H9 (cell line): ENCODE data around the gene ADGRD1. TPM values are rescaled to one million over a fixed set of nuclear protein-coding genes. Genes with fewer than 3 reads are reported as not detected.
A peak's percentile ranks its signal among the peaks of the same experiment; 100 is the strongest.

ENCODE experiments used
- DNase-seq: peaks from one replicate; pipeline ENCODE4 v3.0.0-alpha.2; 2017
- H2AFZ ChIP-seq: one replicate; pipeline ENCODE4 v1.6.1; 2013; ENCODE audit warnings: mild to moderate bottlenecking, low read length, control low read depth, moderate library complexity
- H2AK5ac ChIP-seq: 2 replicates; pipeline ENCODE4 v1.6.1; 2013; ENCODE audit warnings: low read length, control low read depth, mixed read lengths; ENCODE audit not compliant: insufficient read length
- H2BK120ac ChIP-seq: one replicate; pipeline ENCODE4 v1.6.1; 2013; ENCODE audit warnings: low read depth, mild to moderate bottlenecking, low read length, control low read depth, inconsistent platforms; ENCODE audit not compliant: poor library complexity, severe bottlenecking
- H2BK12ac ChIP-seq: 2 replicates; pipeline ENCODE4 v1.6.1; 2013; ENCODE audit warnings: low read length, control low read depth, mixed read lengths, low read depth; ENCODE audit not compliant: insufficient read length
- H2BK15ac ChIP-seq: 2 replicates; pipeline ENCODE4 v1.6.1; 2013; ENCODE audit warnings: low read depth, low read length, control low read depth
- H2BK20ac ChIP-seq: one replicate; pipeline ENCODE4 v1.6.1; 2013; ENCODE audit warnings: low read depth, mild to moderate bottlenecking, low read length, control low read depth, inconsistent platforms; ENCODE audit not compliant: poor library complexity, severe bottlenecking
- H2BK5ac ChIP-seq: 2 replicates; pipeline ENCODE4 v1.6.1; 2013; ENCODE audit warnings: low read length, control low read depth, mixed read lengths; ENCODE audit not compliant: insufficient read length
- H3K14ac ChIP-seq: 2 replicates; pipeline ENCODE4 v1.6.1; 2013; ENCODE audit warnings: low read length, control low read depth; ENCODE audit not compliant: insufficient read depth
- H3K18ac ChIP-seq: 2 replicates; pipeline ENCODE4 v1.6.1; 2013; ENCODE audit warnings: low read depth, mild to moderate bottlenecking, mixed read lengths, low read length, control low read depth; ENCODE audit not compliant: insufficient read length
- H3K23ac ChIP-seq: 2 replicates; pipeline ENCODE4 v1.6.1; 2013; ENCODE audit warnings: low read length, control low read depth, mixed read lengths, low read depth; ENCODE audit not compliant: insufficient read length
- H3K23me2 ChIP-seq: 2 replicates; pipeline ENCODE4 v1.6.1; 2013; ENCODE audit warnings: low read depth, mild to moderate bottlenecking, mixed read lengths, low read length, control low read depth; ENCODE audit not compliant: insufficient read length, poor library complexity, severe bottlenecking
- H3K27ac ChIP-seq: 2 replicates; pipeline ENCODE4 v1.5.1; 2013; ENCODE audit warnings: low read length, control low read depth, mixed read lengths, low read depth; ENCODE audit not compliant: insufficient read length
- H3K27me3 ChIP-seq: 2 replicates; pipeline ENCODE4 v1.6.1; 2013; ENCODE audit warnings: low read length, control low read depth, inconsistent platforms; ENCODE audit not compliant: insufficient read depth
- H3K4ac ChIP-seq: 2 replicates; pipeline ENCODE4 v1.6.1; 2013; ENCODE audit warnings: low read depth, mild to moderate bottlenecking, control low read depth, inconsistent platforms, low read length, moderate library complexity
- H3K4me1 ChIP-seq: 2 replicates; pipeline ENCODE4 v1.6.1; 2013; ENCODE audit warnings: low read length, control low read depth, inconsistent platforms; ENCODE audit not compliant: insufficient read depth
- H3K4me2 ChIP-seq: 2 replicates; pipeline ENCODE4 v1.6.1; 2013; ENCODE audit warnings: low read length, control low read depth, mixed read lengths; ENCODE audit not compliant: insufficient read length, insufficient read depth
- H3K56ac ChIP-seq: 2 replicates; pipeline ENCODE4 v1.6.1; 2013; ENCODE audit warnings: low read depth, mild to moderate bottlenecking, mixed read lengths, low read length, control low read depth; ENCODE audit not compliant: insufficient read length
- H3K79me1 ChIP-seq: 2 replicates; pipeline ENCODE4 v1.6.1; 2013; ENCODE audit warnings: low read depth, mild to moderate bottlenecking, moderate library complexity, low read length, control low read depth, inconsistent platforms; ENCODE audit not compliant: insufficient read depth, poor library complexity, severe bottlenecking
- H3K79me2 ChIP-seq: 2 replicates; pipeline ENCODE4 v1.6.1; 2013; ENCODE audit warnings: low read length, control low read depth, inconsistent platforms; ENCODE audit not compliant: insufficient read depth
- H3K9ac ChIP-seq: 2 replicates; pipeline ENCODE4 v1.6.1; 2013; ENCODE audit warnings: low read length, control low read depth, mixed read lengths; ENCODE audit not compliant: insufficient read length; ENCODE audit errors: extremely low read depth
- H3K9me3 ChIP-seq: one replicate; pipeline ENCODE4 v1.6.1; 2013; ENCODE audit warnings: low read depth, low read length, inconsistent platforms; ENCODE audit not compliant: control insufficient read depth
- H3T11ph ChIP-seq: one replicate; pipeline ENCODE4 v1.6.1; 2013; ENCODE audit warnings: mild to moderate bottlenecking, low read length, control low read depth, inconsistent platforms
- H4K20me1 ChIP-seq: one replicate; pipeline ENCODE4 v1.6.1; 2013; ENCODE audit not compliant: control insufficient read depth, insufficient read length, insufficient read depth
- H4K5ac ChIP-seq: 2 replicates; pipeline ENCODE4 v1.6.1; 2013; ENCODE audit warnings: low read depth, mild to moderate bottlenecking, mixed read lengths, low read length, control low read depth; ENCODE audit not compliant: insufficient read length
- H4K8ac ChIP-seq: replicated peaks from 2 replicates; pipeline ENCODE4 v1.6.1; 2013; ENCODE audit warnings: low read length, control low read depth, mixed read lengths, low read depth; ENCODE audit not compliant: insufficient read length
- H4K91ac ChIP-seq: 2 replicates; pipeline ENCODE4 v1.6.1; 2013; ENCODE audit warnings: low read depth, mild to moderate bottlenecking, moderate library complexity, mixed read lengths, low read length, control low read depth; ENCODE audit not compliant: insufficient read length
- H3K27ac Mint-ChIP-seq, 3 experiments: 2 replicates in 2 of 3; 3 replicates in 1 of 3; pipeline ENCODE4 v1.8.0; 2020 to 2021; ENCODE audit warnings: mixed read lengths in 3 of 3, mild to moderate bottlenecking in 1 of 3, moderate library complexity in 1 of 3
- H3K27me3 Mint-ChIP-seq: 2 replicates; pipeline ENCODE4 v1.8.0; 2021; ENCODE audit warnings: low read depth, mild to moderate bottlenecking, moderate library complexity, mixed read lengths
- H3K36me3 Mint-ChIP-seq, 3 experiments: 2 replicates in 2 of 3; 3 replicates in 1 of 3; pipeline ENCODE4 v1.8.0; 2020 to 2021; ENCODE audit warnings: low read depth in 3 of 3, mixed read lengths in 3 of 3; ENCODE audit not compliant: insufficient read depth in 1 of 3
- H3K4me1 Mint-ChIP-seq, 2 experiments: 2 replicates each; pipeline ENCODE4 v1.8.0; 2020; ENCODE audit warnings: mixed read lengths in 2 of 2
- H3K4me3 Mint-ChIP-seq, 2 experiments: 2 replicates in 1 of 2; 3 replicates in 1 of 2; pipeline ENCODE4 v1.8.0; 2020 to 2021; ENCODE audit warnings: mild to moderate bottlenecking in 2 of 2, mixed read lengths in 2 of 2, moderate library complexity in 1 of 2
- H3K9me3 Mint-ChIP-seq, 2 experiments: 2 replicates in 1 of 2; 3 replicates in 1 of 2; pipeline ENCODE4 v1.8.0; 2020; ENCODE audit warnings: mild to moderate bottlenecking in 2 of 2, mixed read lengths in 2 of 2, moderate library complexity in 1 of 2
- WGBS: extraction: QIAGEN DNeasy Blood & Tissue Kit; methylation state at CpG from one replicate; pipeline ENCODE4 v1.1.7; 2013; ENCODE audit warnings: missing lambda C conversion rate, low lambda C conversion rate, mixed read lengths; ENCODE audit not compliant: insufficient read length; ENCODE audit errors: extremely low coverage; 5-methylcytosine and 5-hydroxymethylcytosine counted together
- total RNA-seq: library from RNA; stranded (reverse); gene quantifications from 2 replicates; pipeline ENCODE4 v1.2.1, GENCODE V29; 2021
- TF ChIP-seq, protein P1 (sequence below): fragments of 200-600 bp; sonication (generic); conservative IDR thresholded peaks from 3 replicates; pipeline ENCODE4 v1.8.0; 2021; ENCODE audit warnings: antibody characterized with exemption, mild to moderate bottlenecking

Gene ADGRD1
- total RNA-seq, 1 experiment from 2014 or later: 0.52 TPM

DNA sequence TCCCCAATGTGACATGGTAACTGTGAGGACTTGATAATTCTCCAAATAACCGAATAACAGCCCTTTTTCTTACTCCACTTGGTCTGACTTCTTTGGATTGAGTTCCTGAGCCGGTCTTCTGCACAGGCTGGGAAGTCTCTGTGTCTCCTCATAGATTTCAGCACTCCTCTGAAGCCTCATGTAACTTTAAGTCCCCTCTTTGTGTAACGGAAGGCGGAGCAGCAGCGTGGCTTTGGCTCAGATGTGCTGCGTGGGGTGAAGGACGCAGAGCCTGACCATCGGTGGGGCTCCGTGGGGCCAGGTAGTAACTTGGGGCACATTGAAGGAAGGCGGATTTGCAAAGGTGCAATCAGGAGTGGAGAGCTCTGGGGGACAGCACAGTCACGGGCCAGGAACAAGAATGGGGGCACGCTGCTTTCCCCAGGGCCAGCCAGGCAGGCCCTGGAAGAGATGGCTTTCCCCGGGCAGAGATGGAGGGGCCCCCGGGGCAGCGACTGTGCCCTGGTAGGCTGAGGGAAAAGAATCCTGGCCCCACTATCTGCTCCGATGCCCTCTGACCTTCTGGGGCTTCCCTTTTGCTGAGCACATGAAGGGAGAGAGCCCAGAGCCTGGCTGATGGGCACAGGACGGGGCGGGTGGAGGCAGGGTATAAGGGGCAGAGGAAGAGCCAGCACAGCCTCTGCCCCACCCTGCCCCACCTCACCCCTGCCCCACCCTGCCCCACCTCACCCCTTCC lies 56.9 kb downstream of the ADGRD1 start:
- no peak overlapping the region for H2BK120ac ChIP-seq
- H4K5ac ChIP-seq: no peak overlapping the region
- TF ChIP-seq, protein P1, sequence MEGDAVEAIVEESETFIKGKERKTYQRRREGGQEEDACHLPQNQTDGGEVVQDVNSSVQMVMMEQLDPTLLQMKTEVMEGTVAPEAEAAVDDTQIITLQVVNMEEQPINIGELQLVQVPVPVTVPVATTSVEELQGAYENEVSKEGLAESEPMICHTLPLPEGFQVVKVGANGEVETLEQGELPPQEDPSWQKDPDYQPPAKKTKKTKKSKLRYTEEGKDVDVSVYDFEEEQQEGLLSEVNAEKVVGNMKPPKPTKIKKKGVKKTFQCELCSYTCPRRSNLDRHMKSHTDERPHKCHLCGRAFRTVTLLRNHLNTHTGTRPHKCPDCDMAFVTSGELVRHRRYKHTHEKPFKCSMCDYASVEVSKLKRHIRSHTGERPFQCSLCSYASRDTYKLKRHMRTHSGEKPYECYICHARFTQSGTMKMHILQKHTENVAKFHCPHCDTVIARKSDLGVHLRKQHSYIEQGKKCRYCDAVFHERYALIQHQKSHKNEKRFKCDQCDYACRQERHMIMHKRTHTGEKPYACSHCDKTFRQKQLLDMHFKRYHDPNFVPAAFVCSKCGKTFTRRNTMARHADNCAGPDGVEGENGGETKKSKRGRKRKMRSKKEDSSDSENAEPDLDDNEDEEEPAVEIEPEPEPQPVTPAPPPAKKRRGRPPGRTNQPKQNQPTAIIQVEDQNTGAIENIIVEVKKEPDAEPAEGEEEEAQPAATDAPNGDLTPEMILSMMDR: no peak
- H3K79me2 ChIP-seq: no peaks in the 10 kb centered on the region
- H4K8ac ChIP-seq: no peak overlapping the region
- H3K79me1 ChIP-seq: no peaks in the 10 kb centered on the region
- H2BK20ac ChIP-seq: no peak overlapping the region
- H3K27me3 Mint-ChIP-seq: peaks cover 17% of the 10 kb centered on the region
- H4K20me1 ChIP-seq: no peaks in the 10 kb centered on the region
- H3K9ac ChIP-seq: no peak overlapping the region
- peaks cover 2 to 6% of the 10 kb centered on the region in 2 experiments; a peak in 2 of 4 replicates for H3K4me1 Mint-ChIP-seq
- H3K9me3 Mint-ChIP-seq: peaks cover 0 to 2% of the 10 kb centered on the region in 2 experiments; a peak in 1 of 5 replicates
- no peak for DNase-seq
- H3K27me3 ChIP-seq: no peaks in the 10 kb centered on the region; the same call in 1 of the 2 replicates
- no peaks in the 10 kb centered on the region for H3K9me3 ChIP-seq
- H3K18ac ChIP-seq: no peak overlapping the region
- H3K36me3 Mint-ChIP-seq: no peaks in the 10 kb centered on the region; a peak in 1 of 7 replicates
- H2BK5ac ChIP-seq: no peak overlapping the region
- no peak overlapping the region for H3K14ac ChIP-seq
- no peak overlapping the region for H3K4me2 ChIP-seq
- no peak overlapping the region for H3K4ac ChIP-seq
- H3K56ac ChIP-seq: no peak overlapping the region
- H2AK5ac ChIP-seq: no peak overlapping the region
- H4K91ac ChIP-seq: no peak overlapping the region
- WGBS: no CpG with 5 or more reads among the region's 18 CpGs
- no peaks in the 10 kb centered on the region for H3K4me1 ChIP-seq
- no peak overlapping the region for H2BK12ac ChIP-seq
- H3K27ac ChIP-seq: no peak overlapping the region
- no peak overlapping the region for H3K4me3 Mint-ChIP-seq
- H3K27ac Mint-ChIP-seq: peak overlapping the region in 1 of 3 experiments; percentile 49; a peak in 1 of 7 replicates
- no peak overlapping the region for H3T11ph ChIP-seq
- no peak overlapping the region for H3K23ac ChIP-seq
- H3K23me2 ChIP-seq: no peaks in the 10 kb centered on the region
- no peak overlapping the region for H2BK15ac ChIP-seq
- H2AFZ ChIP-seq: no peak overlapping the region
